Lower lobe of right lung (tissue), 2 donors: ENCODE measurements around the gene RHBDD1. TPM values are rescaled to one million over a fixed set of nuclear protein-coding genes. Genes with fewer than 3 reads are reported as not detected.

ENCODE experiments used
- ATAC-seq, 2 donors: fragments of 200-7000 bp; cut with Tn5 transposase; one replicate each; pipeline ENCODE4 v1.9.1; 2020 to 2022; ENCODE audit warnings: mild to moderate bottlenecking in 2 of 2, moderate library complexity in 2 of 2
- DNase-seq: peaks from one replicate; pipeline ENCODE4 v3.0.0-alpha.2; 2020
- H3K27ac ChIP-seq: fragments of 200-600 bp; one replicate; pipeline ENCODE4 v1.8.0; 2022
- H3K27me3 ChIP-seq: fragments of 200-600 bp; one replicate; pipeline ENCODE4 v1.8.0; 2022; ENCODE audit warnings: low read depth
- H3K36me3 ChIP-seq: fragments of 200-600 bp; one replicate; pipeline ENCODE4 v1.8.0; 2022; ENCODE audit warnings: mild to moderate bottlenecking
- H3K4me1 ChIP-seq: fragments of 200-600 bp; one replicate; pipeline ENCODE4 v1.8.0; 2022
- H3K4me3 ChIP-seq: fragments of 200-600 bp; one replicate; pipeline ENCODE4 v1.8.0; 2022; ENCODE audit warnings: mild to moderate bottlenecking
- H3K9me3 ChIP-seq: fragments of 200-600 bp; one replicate; pipeline ENCODE4 v1.8.0; 2022
- intact Hi-C: fragments of 100-400 bp; cut with DNase I; formaldehyde crosslinking; loops from one replicate; pipeline ENCODE4 v1.11.0; 2022
- total RNA-seq: library from RNA; stranded (reverse); fragmentation: NEBNext Ultra II Directional; extraction: Animal tissue kit (Norgen Biotek cat#: 25700); gene quantifications from one replicate; pipeline ENCODE4 v1.2.1, GENCODE V29; 2021
- TF ChIP-seq, protein P1 (sequence below): fragments of 200-600 bp; IDR thresholded peaks from one replicate; pipeline ENCODE4 v1.8.0; 2022; ENCODE audit warnings: antibody characterized with exemption, mild to moderate bottlenecking
- donor health status: DM: no; HTN: yes; CAD: no; lungs with severe emphysema.

Gene RHBDD1
- total RNA-seq, 1 donor from 2014 or later = 42.2 TPM

DNA sequence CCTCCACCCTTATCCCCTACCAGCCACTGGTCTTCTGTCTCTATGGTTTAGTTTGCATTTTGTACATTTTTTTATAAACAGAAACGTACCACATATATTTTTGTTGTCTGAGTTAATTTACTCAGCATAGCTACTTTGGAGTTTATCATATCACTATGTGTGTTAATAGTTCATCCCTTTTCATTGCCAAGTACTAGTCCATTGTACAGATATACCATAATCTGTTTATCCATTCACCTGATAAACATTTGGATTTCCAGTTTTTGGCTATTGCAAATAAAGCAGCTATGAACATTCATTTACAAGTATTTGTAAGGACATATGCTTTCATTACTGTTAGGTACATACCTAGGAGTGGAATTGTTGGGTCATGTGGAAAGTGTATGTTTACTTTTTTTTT lies 123.6 kb downstream of the RHBDD1 start:
- no peak for ATAC-seq
- intact Hi-C loops = no loop called here
- H3K9me3 ChIP-seq = no peaks in the 10 kb centered on the region

GRCh38 chr2:226962176-226962773 lies 126.4 kb downstream of the RHBDD1 start:
- no peak for ATAC-seq
- H3K27me3 ChIP-seq = no peaks in the 10 kb centered on the region
- H3K27ac ChIP-seq = no peak overlapping the region
- H3K4me3 ChIP-seq = no peak overlapping the region
- intact Hi-C loops = no loop called here
- TF ChIP-seq, protein P1, sequence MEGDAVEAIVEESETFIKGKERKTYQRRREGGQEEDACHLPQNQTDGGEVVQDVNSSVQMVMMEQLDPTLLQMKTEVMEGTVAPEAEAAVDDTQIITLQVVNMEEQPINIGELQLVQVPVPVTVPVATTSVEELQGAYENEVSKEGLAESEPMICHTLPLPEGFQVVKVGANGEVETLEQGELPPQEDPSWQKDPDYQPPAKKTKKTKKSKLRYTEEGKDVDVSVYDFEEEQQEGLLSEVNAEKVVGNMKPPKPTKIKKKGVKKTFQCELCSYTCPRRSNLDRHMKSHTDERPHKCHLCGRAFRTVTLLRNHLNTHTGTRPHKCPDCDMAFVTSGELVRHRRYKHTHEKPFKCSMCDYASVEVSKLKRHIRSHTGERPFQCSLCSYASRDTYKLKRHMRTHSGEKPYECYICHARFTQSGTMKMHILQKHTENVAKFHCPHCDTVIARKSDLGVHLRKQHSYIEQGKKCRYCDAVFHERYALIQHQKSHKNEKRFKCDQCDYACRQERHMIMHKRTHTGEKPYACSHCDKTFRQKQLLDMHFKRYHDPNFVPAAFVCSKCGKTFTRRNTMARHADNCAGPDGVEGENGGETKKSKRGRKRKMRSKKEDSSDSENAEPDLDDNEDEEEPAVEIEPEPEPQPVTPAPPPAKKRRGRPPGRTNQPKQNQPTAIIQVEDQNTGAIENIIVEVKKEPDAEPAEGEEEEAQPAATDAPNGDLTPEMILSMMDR = no peak
- H3K4me1 ChIP-seq = no peaks in the 10 kb centered on the region
- no peaks in the 10 kb centered on the region for H3K36me3 ChIP-seq
- no peaks in the 10 kb centered on the region for H3K9me3 ChIP-seq
- DNase-seq = no peak

More for the DNA sequence above, 123.6 kb downstream of the RHBDD1 start:
- TF ChIP-seq, protein P1 = no peak
- no peaks in the 10 kb centered on the region for H3K4me1 ChIP-seq
- H3K27me3 ChIP-seq = no peaks in the 10 kb centered on the region
- no peak overlapping the region for H3K27ac ChIP-seq
- DNase-seq = no peak
- no peaks in the 10 kb centered on the region for H3K36me3 ChIP-seq
- H3K4me3 ChIP-seq = no peak overlapping the region

DNA sequence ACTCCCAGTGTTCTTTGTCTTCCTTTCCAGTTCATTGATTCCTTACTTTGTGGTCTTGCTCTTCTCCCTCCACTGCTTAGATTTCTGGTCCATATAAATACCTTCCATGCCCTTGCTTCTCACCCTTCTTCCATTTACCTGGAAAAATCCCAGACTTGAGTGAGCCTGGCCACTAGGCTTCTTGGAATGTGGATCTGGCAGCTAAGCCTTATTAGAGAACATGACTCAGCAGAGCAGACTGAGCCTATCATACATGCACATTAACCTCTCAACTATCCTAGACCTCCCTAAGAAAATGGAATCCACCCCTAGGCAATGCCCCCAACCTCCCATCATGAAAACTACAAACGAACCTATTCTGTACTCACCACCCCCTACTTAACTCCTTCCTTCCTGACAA lies 127.7 kb downstream of the RHBDD1 start:
- no peak overlapping the region for H3K27ac ChIP-seq
- no peak for ATAC-seq
- TF ChIP-seq, protein P1 = no peak
- H3K36me3 ChIP-seq = no peaks in the 10 kb centered on the region
- no peaks in the 10 kb centered on the region for H3K4me1 ChIP-seq
- H3K27me3 ChIP-seq = no peaks in the 10 kb centered on the region
- no peaks in the 10 kb centered on the region for H3K9me3 ChIP-seq
- no peak for DNase-seq
- intact Hi-C loops = no loop called here
- no peak overlapping the region for H3K4me3 ChIP-seq

DNA sequence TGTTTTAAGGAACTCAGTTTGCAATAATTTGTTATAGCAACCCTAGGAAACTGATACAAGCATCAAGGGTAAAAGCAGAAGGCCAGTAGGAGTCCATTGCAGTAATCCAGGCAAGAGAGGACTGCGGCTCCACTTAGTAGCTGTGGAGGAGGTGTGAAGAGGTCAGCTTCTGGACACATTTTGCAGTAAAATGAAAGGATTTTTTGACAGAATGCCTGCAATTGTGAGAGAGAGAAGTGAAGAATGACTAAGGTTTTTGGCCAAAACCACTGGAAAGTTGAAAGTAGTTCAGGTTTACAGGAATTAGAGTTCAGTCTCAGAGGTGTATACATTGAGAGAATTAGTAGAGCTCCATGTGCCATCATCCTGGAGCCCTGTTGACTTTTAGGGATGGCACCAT lies 129.5 kb downstream of the RHBDD1 start:
- DNase-seq (no peak), ATAC-seq (no peak)
- H3K27me3 ChIP-seq = no peaks in the 10 kb centered on the region
- TF ChIP-seq, protein P1 = no peak
- no peaks in the 10 kb centered on the region for H3K36me3 ChIP-seq
- no peaks in the 10 kb centered on the region for H3K9me3 ChIP-seq
- intact Hi-C loops = no loop called here
- no peaks in the 10 kb centered on the region for H3K4me1 ChIP-seq
- no peak overlapping the region for H3K27ac ChIP-seq
- H3K4me3 ChIP-seq = no peak overlapping the region

DNA sequence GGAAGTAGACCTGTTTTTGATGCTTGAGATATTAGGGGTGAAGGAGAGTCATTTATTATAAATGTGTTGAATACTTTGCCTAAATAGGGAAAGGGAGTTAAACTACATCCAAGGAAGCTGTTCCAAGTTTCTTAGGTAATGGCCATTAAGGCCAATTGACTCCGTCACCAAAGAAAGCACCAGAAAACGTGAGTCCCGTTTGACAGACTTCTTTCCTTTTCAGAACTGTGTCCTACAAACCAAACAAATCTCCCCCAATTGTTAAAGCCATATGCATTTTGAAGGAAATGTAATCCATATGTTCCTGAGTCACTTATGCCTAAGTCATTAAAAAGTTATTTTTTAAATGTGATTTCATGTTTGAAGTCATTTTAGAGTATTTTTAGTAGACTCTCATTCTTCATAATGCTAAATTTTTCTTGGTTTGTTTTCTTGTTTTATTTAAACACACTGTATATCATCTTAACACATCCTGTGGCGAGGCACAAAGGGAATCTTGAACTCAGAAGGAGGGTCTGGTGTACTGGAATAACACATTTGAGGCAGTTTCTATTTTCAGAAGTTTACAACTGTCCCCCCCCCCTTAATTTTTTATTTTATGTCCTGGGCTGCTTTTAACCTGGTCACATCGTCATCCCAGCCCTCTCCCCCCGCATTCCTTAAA lies 133.7 kb downstream of the RHBDD1 start:
- H3K9me3 ChIP-seq = no peaks in the 10 kb centered on the region
- intact Hi-C loops = no loop called here
- H3K4me1 ChIP-seq = no peaks in the 10 kb centered on the region
- ATAC-seq = no peak
- TF ChIP-seq, protein P1 = no peak
- no peaks in the 10 kb centered on the region for H3K27me3 ChIP-seq
- H3K4me3 ChIP-seq = no peak overlapping the region
- H3K36me3 ChIP-seq = no peaks in the 10 kb centered on the region
- no peak for DNase-seq
- H3K27ac ChIP-seq = no peak overlapping the region
